NCI-H1417 (cell line): ENCODE results near the gene PIP4K2A.
"Not testable (repeated sequence)": the region's sequence is repeated elsewhere in the genome, so short reads cannot be mapped to it uniquely, and the experiment has no call there.

Source experiments
- DNase-seq, 3 experiments: peaks; one replicate each; lab custom pipeline; 2025; lab: John Stamatoyannopoulos, UW

The PIP4K2A gene

GRCh38 chr10:22719406-22720042 lies 5.1 kb upstream of the PIP4K2A start:
- no peak for DNase-seq

DNA sequence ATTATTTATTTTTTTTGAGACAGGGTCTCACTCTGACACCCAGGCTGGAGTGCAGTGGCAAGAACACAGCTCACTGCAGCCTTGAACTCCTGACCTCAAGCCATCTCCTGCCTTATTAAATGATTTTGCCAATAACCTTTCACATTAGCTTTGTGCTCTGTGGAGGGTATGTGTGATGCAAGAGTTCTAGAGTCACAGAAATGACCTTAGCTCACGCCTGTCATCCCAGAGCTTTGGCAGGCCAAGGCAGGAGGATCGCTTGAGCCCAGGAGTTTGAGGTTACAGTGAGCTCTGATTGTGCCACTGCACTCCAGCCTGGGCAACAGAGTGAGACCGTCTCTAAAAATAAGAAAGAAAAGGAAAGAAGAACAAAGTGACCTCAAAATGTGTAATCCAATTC lies 4.3 kb upstream of the PIP4K2A start:
- DNase-seq: not testable (repeated sequence)

DNA sequence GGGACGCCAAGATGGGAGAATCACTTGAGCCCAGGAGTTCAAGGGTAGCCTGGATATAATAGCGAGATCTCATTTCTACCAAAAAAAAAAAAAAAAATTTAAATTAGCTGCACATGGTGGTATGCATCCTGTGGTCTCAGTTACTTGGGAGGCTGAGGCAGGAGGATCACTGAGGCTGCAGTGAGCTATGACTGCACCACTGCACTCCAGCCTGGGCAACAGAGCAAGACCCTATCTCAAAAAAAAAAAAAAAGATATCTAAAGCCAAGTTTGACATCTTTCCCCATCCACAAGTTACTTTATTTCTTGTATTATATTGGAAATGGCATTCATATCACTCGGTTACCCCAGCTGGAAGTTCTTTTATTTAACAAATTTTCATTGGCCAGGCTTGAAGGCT lies 3.4 kb upstream of the PIP4K2A start:
- no peak for DNase-seq

- no peak for DNase-seq
Measured at GRCh38 chr10:22716943-22717342, 2.6 kb upstream of the PIP4K2A start.

- DNase-seq: no peak
Measured at GRCh38 chr10:22715290-22715625, 880 bp upstream of the PIP4K2A start.

DNA sequence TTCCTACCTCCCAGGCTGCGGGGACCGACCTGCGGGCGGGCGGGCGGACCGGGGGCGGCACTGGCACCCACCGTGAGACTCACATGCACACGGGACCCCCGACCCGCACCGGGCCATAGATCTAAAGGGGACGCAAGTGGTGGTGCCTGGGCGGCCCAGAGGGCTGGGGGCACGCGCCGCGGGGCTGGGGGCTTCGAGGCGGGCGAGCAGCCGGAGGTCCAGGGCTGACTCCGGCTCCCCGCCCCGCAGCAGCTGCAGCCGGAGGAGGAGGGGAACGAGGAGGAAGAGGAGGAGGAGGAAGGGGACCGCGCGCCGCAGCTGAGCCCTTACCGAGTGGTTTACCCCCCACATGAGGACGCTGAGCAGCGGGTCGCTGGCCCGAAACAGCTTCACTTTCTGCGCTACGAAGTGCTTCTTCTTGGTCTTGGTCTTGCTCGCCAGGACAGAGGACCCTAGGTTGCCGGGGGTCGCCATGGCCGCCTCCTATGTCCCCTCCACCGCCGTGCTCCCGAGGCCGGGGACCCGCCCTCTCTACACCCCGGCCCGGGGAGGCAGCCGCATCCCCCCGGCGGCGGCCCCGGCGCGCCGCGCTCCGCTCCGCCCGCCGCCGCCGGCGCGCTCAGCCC lies 412 bp downstream of the PIP4K2A start:
- peak in 2 of 3 experiments; percentile 51 to 58 for DNase-seq

- DNase-seq: peak in 2 of 3 experiments; percentile 50 to 52
Measured at GRCh38 chr10:22712956-22713852, 1.2 kb downstream of the PIP4K2A start.

GRCh38 chr10:22712211-22712955 lies 2.0 kb downstream of the PIP4K2A start:
- DNase-seq: no peak

GRCh38 chr10:22711373-22711772 lies 3.0 kb downstream of the PIP4K2A start:
- DNase-seq: no peak

GRCh38 chr10:22710139-22710745 lies 4.1 kb downstream of the PIP4K2A start:
- DNase-seq: no peak

DNA sequence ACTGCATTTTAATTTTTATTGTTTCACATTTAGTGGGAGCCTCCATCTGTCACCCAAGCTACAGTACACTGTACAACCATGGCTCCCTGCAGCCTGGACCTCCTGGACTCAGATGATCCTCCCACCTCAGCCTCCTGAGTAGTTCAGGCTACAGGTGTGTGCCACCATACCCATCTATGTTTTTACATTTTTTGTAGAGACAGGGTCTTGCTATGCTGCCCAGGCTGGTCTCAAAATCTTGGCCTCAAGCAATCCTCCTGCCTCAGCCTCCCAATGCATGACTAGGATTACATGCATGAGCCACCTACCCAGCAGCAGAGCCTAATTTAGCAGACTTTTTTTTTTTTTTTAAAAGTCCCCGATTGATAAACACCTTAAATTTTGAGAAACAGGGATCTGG lies 5.6 kb downstream of the PIP4K2A start:
- DNase-seq: no peak

DNA sequence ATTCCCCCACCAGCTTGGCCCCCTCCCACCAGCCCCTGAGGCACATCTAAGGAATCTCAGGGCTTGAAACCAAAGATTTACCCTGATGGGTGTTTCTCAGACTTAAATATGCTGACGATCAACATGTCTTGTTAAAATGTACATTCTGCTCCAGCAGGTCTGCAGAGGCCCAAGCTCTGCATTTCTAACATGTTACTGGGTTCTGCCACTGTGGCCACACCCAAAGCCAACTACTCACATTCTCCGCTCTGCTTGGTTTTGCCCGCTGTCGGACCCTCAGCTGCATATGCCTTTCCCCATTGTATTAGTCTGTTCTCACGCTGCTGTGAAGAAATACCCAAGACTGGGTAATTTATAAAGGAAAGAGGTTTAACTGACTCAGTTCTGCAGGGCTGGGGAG lies 8.9 kb downstream of the PIP4K2A start:
- DNase-seq: no peak

GRCh38 chr10:22704942-22705341 lies 9.4 kb downstream of the PIP4K2A start:
- DNase-seq: no peak

DNA sequence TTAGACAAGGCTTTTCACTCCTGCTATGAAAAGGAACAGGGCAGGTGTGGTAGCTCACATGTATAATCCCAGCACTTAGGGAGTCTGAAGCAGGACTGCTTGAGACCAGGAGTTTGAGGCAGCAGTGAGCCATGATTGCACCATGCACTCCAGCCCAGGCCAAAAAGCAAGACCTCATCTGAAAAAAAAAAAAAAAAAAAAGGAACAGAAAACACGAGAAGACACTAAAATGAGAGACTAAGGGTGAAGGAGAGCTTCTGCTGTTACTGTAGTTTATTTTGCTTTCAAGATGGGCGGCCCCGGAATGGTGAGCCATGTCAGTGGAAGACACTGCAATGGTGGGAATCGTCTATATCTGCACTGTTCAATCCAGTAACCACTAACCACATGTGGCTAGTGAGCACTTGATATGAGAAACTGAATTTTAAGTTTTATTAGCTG lies 9.9 kb downstream of the PIP4K2A start:
- no peak for DNase-seq

DNA sequence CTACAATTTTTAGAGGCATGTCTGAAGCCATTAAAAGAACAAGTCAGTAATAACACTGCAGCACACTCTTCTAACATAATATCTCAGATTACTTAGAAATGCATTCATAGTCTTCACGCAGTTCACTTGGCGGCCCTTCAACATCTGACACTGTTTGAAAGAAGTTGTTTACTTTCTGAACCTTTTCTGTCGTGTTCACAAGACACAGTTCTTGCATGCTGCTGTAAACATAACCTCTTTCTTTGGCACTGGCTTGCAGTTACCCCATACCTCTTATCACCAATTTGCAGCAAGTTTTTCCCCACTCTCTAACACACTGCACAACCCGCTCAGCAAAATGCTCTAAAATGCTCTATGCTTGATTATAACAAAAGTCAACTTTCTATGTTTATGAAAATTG lies 12.0 kb downstream of the PIP4K2A start:
- no peak for DNase-seq

DNA sequence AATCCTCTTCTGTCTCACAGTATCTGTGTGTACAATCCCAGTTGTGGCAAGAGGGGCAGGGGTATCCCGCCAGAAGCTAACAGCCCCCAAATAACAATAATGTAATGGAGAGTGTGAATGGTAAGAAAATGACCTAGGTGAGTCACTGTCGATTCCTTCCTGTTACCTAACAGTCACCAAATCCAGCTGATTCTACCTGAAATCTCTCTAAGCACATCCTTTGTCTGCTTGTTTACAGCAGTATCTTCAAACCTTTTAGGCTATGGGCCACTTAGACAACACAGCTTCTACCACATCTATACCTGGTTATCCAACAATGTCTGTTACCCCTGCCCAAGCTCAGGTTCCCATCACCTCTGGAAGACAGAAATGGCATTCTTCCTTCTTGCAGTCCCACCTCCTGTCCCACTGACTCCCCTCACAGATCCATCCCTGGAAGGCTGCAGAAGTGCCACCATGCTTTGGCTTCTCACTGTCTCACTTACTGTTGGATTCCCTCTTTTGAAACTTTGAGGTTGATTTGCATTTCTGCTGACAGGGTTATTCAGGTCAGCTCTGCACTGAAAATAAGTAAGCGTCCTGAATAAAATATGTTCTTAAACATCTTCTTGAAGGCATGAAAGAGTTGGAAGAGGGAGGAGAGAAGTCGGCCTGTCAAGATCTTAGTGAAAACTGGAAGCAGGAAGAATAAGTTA lies 13.1 kb downstream of the PIP4K2A start:
- no peak for DNase-seq

DNA sequence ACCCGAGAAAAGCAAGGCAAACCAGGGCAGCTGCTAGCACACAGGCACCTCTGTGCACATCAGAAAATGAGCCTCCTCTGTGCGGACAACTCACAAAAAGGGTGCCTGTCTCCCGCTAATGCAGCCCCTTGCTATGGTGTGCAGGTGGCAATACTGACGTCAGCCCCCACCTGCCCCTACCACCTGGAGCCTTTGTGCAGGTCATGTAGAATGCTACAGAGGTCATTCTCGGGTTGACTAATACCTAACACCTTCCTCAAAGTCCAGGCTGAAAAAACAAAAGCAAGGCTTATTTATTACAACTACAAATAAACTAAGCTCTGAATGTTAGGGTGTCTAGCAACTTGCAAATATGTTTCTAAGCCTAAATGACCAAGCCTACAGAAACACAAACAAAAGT lies 13.9 kb downstream of the PIP4K2A start:
- DNase-seq: peak in 2 of 3 experiments; percentile 1 to 18

- DNase-seq: no peak
Measured at GRCh38 chr10:22699976-22700375, 14.4 kb downstream of the PIP4K2A start.

DNA sequence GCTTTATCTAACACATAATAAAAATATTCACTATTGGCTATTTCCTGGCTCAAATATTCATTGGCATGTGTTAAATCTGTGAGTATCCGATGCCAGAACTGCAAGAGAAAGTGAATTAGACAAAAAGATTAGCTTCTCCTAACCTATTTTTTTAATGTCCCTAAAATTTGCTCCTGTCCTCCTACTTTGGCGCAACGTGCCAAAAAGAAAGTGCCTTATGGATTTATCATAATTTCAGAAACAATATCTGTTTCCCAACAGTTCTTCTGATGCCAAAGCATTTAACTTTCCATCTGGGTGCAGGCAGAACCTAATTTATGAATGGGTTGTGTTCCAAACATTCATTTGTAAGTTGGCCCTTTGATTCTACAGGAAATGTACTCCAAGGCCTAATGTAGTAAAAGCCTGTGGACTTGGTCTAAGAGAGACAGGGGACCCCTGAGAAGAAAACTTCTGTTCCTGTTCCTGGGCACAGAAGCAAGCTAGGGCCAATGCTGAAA lies 15.4 kb downstream of the PIP4K2A start:
- DNase-seq: no peak

DNA sequence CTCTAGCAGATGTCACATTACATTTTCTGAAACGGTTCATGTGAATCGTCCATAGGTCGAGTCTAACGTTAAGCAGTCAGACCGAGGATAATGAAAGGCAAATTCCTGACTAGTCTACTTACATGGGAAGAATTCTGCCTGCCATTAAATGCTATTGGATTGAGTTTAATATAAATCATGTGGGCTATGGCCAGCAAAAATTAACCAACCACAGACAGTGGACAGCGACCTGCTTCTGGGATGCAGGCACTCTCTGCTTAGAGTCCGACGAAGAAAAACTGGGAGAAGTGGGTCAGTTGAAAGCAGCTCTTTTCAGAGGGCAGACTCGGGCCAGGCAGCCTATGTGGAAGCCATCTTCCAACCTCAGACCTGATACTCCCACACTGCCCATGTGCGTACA lies 16.6 kb downstream of the PIP4K2A start:
- no peak for DNase-seq

GRCh38 chr10:22697101-22697500 lies 17.3 kb downstream of the PIP4K2A start:
- DNase-seq: no peak
